OCI-LY7 (cell line): ENCODE measurements around the gene HLA-DPB1. TPM values are rescaled to one million over a fixed set of nuclear protein-coding genes. Genes with fewer than 3 reads are reported as not detected.

Source experiments
- BruUV-seq: library from RNA; stranded (reverse); fragments of 400-500 nt; replicated peaks from 2 replicates; lab custom pipeline; 2021; lab: Mats Ljungman, UMichigan
- CTCF ChIA-PET: fragments of 300-600 bp; sonication (Branson Sonifier 250); formaldehyde crosslinking; loops from one replicate; lab custom pipeline; 2022; ENCODE audit warnings: antibody characterized with exemption; ENCODE audit not compliant: unreplicated experiment; lab: Charles Lee
- POLR2A ChIA-PET: fragments of 300-600 bp; sonication (Branson Sonifier 250); formaldehyde crosslinking; loops from one replicate; lab custom pipeline; 2022; ENCODE audit warnings: antibody characterized with exemption; lab: Charles Lee
- DNase-seq: peaks from one replicate; pipeline ENCODE4 v3.0.0-alpha.2; 2015; ENCODE audit warnings: low spot score
- H2AFZ ChIP-seq: fragments of 200-600 bp; sonication (generic), shearing (Covaris generic); 2 replicates; pipeline ENCODE4 v1.6.1; 2014; ENCODE audit warnings: mild to moderate bottlenecking, antibody characterized with exemption, low read length, moderate library complexity
- H3K27ac ChIP-seq: fragments of 200-600 bp; sonication (generic); 2 replicates; pipeline ENCODE4 v1.5.1; 2014; ENCODE audit warnings: mixed run types, low read depth, mild to moderate bottlenecking, moderate library complexity, low read length, inconsistent platforms; ENCODE audit not compliant: poor library complexity, severe bottlenecking
- H3K36me3 ChIP-seq: fragments of 200-600 bp; sonication (generic); 2 replicates; pipeline ENCODE4 v1.6.1; 2014; ENCODE audit warnings: mild to moderate bottlenecking, antibody characterized with exemption, low read length, moderate library complexity, mixed read lengths; ENCODE audit not compliant: insufficient read depth
- H3K4me1 ChIP-seq: fragments of 200-600 bp; sonication (generic); 2 replicates; pipeline ENCODE4 v1.5.1; 2014; ENCODE audit warnings: mild to moderate bottlenecking, low read length; ENCODE audit not compliant: insufficient read depth, poor library complexity, severe bottlenecking
- H3K4me2 ChIP-seq: fragments of 200-600 bp; sonication (generic); 2 replicates; pipeline ENCODE4 v1.6.1; 2014; ENCODE audit warnings: mild to moderate bottlenecking, low read length
- H3K4me3 ChIP-seq: fragments of 200-600 bp; sonication (generic); 2 replicates; pipeline ENCODE4 v1.5.1; 2014; ENCODE audit warnings: mild to moderate bottlenecking, low read depth, low read length; ENCODE audit not compliant: poor library complexity, severe bottlenecking
- H3K79me2 ChIP-seq: fragments of 200-600 bp; sonication (generic); 2 replicates; pipeline ENCODE4 v1.6.1; 2016; ENCODE audit warnings: low read depth, mild to moderate bottlenecking, low read length, moderate library complexity, mixed read lengths; ENCODE audit not compliant: insufficient read depth
- H3K9me2 ChIP-seq: fragments of 200-600 bp; sonication (generic); 2 replicates; pipeline ENCODE4 v1.6.1; 2016; ENCODE audit warnings: mild to moderate bottlenecking, low read length, mixed read lengths; ENCODE audit not compliant: insufficient read depth
- H3K9me3 ChIP-seq: fragments of 200-600 bp; sonication (generic); 2 replicates; pipeline ENCODE4 v1.6.1; 2014; ENCODE audit warnings: mild to moderate bottlenecking, mixed run types, low read length, mixed read lengths
- H4K20me1 ChIP-seq: fragments of 200-600 bp; sonication (generic); 2 replicates; pipeline ENCODE4 v1.6.1; 2014; ENCODE audit warnings: mild to moderate bottlenecking, antibody characterized with exemption, low read length, moderate library complexity, mixed read lengths; ENCODE audit not compliant: insufficient read depth
- EZH2phosphoT487 ChIP-seq: fragments of 200-600 bp; sonication (generic); IDR thresholded peaks from 2 replicates; pipeline ENCODE4 v1.6.1; 2018; ENCODE audit warnings: low read depth, borderline replicate concordance, mild to moderate bottlenecking, mixed run types, antibody characterized with exemption, low read length, moderate library complexity, mixed read lengths
- intact Hi-C: fragments of 100-400 bp; cut with micrococcal nuclease; formaldehyde crosslinking; loops from one replicate; pipeline ENCODE4 v1.10.0; 2022; ENCODE audit not compliant: unreplicated experiment
- total RNA-seq, 2 experiments: library from RNA; depleted of rRNA in 1 of 2; stranded (reverse); fragments of >200 nt in 1 of 2; shearing (Covaris generic) in 1 of 2; gene quantifications; 2 replicates each; pipeline ENCODE4 v1.2.3, GENCODE V29; 2014 to 2022
- TF ChIP-seq, protein P1 (sequence below): fragments of 200-600 bp; sonication (generic); conservative IDR thresholded peaks from 2 replicates; pipeline ENCODE4 v1.5.1; 2014; ENCODE audit warnings: mild to moderate bottlenecking, antibody characterized with exemption, low read length, moderate library complexity, mixed read lengths

Gene HLA-DPB1
- total RNA-seq, 2 experiments from 2014 or later = 74.5 to 117 TPM

DNA sequence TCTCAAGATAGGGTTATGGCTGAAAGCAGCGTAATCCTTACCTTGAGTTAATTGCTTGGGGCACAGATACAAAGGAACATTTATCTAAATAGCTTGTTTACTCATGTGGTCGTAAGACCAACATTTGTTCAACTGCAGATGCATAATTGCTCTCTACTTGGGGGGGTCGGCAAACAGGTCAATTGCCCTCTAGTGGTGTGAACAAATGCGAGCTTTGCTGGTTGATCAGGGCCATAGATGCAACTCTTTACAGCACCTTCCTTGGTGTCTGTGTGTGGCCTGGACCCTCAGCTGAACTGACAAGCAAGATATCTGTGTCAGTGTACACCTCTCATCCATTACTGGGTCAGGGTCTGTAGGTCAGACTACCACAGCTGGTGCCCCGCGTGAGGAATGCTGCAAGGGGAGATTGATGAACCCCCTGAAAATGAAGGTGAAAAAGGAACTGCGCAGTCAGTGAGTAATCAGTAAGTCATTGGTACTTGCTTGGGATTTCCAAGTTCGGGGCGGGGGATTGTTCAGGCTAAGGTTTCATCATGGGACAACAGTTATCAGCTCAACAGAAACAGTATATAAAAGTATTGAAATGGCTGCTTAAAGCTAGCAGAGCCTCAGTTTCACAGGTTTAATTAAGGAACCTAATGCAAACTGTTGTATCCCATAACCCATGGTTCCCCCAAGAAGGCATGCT, 26.3 kb upstream of the HLA-DPB1 start:
- Histone ChIP-seq H3K9me2 (no peaks in the 10 kb centered on the region), H3K9me3 (peaks cover 22% of the 10 kb centered on the region; the same call in 1 of the 2 replicates), H4K20me1 (no peaks in the 10 kb centered on the region), H3K4me3 (no peak overlapping the region), H3K36me3 (no peaks in the 10 kb centered on the region), H3K27ac (no peak overlapping the region), H3K4me1 (peaks cover 3% of the 10 kb centered on the region), H2AFZ (no peak overlapping the region), H3K4me2 (no peak overlapping the region), H3K79me2 (no peaks in the 10 kb centered on the region)
- no peak for TF ChIP-seq EZH2phosphoT487
- TF ChIP-seq, protein P1, sequence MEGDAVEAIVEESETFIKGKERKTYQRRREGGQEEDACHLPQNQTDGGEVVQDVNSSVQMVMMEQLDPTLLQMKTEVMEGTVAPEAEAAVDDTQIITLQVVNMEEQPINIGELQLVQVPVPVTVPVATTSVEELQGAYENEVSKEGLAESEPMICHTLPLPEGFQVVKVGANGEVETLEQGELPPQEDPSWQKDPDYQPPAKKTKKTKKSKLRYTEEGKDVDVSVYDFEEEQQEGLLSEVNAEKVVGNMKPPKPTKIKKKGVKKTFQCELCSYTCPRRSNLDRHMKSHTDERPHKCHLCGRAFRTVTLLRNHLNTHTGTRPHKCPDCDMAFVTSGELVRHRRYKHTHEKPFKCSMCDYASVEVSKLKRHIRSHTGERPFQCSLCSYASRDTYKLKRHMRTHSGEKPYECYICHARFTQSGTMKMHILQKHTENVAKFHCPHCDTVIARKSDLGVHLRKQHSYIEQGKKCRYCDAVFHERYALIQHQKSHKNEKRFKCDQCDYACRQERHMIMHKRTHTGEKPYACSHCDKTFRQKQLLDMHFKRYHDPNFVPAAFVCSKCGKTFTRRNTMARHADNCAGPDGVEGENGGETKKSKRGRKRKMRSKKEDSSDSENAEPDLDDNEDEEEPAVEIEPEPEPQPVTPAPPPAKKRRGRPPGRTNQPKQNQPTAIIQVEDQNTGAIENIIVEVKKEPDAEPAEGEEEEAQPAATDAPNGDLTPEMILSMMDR = peak; percentile 81
- no TSS peak for BruUV-seq
- POLR2A ChIA-PET = interaction anchor here (0.7 to 2.6 kb wide), 4 partner anchors 19 to 33 kb away, joined by 3 to 12 read pairs (median 4); partner anchors contain the start of gene HLA-DPA1
- DNase-seq = peak; percentile 44
- CTCF ChIA-PET = interaction anchor here (0.9 to 1.4 kb wide), 3 partner anchors 13 to 100 kb away, joined by 3 read pairs; no protein-coding TSS in a partner anchor
- intact Hi-C loops = loop anchor here (2.0 kb wide), 1 partner anchor 35 kb away; no protein-coding TSS in a partner anchor

DNA sequence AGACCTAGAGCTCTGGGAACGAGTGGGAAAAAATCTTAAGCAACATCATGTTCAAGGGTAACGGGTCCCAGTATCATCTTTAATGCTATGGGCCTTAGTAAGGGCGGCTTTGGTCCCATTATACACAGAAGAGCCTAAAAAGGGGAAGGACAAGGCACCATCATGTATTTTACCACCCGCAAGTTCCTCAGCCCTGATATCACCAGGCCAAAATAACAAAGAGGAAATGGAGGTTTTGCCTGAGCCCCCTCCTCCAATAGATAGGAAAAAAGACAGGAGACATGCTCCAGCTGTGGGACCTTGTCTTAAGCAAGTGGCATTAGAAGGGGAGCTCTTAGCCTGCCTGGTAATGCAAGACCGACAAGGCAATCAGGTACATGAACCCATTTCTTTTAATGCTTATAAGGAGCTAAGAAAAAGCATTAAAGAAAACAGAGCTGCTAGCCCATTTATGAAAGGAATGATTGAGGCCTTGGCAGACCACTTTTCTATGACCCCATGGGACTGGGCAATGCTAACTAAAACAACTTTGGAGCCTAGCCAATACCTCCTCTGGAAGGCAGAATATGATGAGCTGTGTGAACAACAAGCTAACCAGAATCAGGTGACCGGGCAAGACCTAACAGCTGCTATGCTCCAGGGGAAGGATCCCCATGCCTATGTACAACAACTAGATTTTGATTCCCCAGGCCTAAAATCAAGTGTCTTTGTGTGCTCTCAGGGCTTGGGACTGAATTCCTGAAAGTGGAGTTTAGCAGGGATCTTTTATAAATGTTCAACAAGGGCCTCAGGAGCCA, 25.6 kb upstream of the HLA-DPB1 start:
- CTCF ChIA-PET = interaction anchor here (0.9 to 1.4 kb wide), 3 partner anchors 14 to 99 kb away, joined by 3 read pairs; no protein-coding TSS in a partner anchor

More for the DNA sequence above, 25.6 kb upstream of the HLA-DPB1 start:
- H3K79me2 ChIP-seq = no peaks in the 10 kb centered on the region
- H2AFZ ChIP-seq = no peak overlapping the region
- BruUV-seq = no TSS peak
- no peaks in the 10 kb centered on the region for H3K9me2 ChIP-seq
- DNase-seq = no peak
- H3K36me3 ChIP-seq = no peaks in the 10 kb centered on the region
- TF ChIP-seq, protein P1 = no peak
- TF ChIP-seq EZH2phosphoT487 = no peak
- peaks cover 3% of the 10 kb centered on the region for H3K4me1 ChIP-seq
- intact Hi-C loops = no loop called here
- H3K4me3 ChIP-seq = no peak overlapping the region
- H3K4me2 ChIP-seq = no peak overlapping the region
- no peak overlapping the region for H3K27ac ChIP-seq
- POLR2A ChIA-PET = interaction anchor here (0.7 to 2.6 kb wide), 2 partner anchors 20 to 22 kb away, joined by 3 to 12 read pairs; no protein-coding TSS in a partner anchor
- peaks cover 18% of the 10 kb centered on the region; the same call in 1 of the 2 replicates for H3K9me3 ChIP-seq
- H4K20me1 ChIP-seq = no peaks in the 10 kb centered on the region
